Transverse colon (tissue), 4 donors: ENCODE data around the gene KSR1. TPM values are rescaled to one million over a fixed set of nuclear protein-coding genes. Genes with fewer than 3 reads are reported as not detected.

Experiments used
- DNase-seq: peaks from one replicate; pipeline ENCODE4 v3.0.0-alpha.2; 2019
- H3K27ac ChIP-seq, 4 donors: fragments of 200-600 bp; sonication (generic); 2 replicates each; pipeline ENCODE4 v1.5.1; 2016 to 2018; ENCODE audit warnings: inconsistent platforms in 4 of 4
- H3K27me3 ChIP-seq: fragments of 200-600 bp; sonication (generic); 2 replicates; pipeline ENCODE4 v1.5.1; 2017; ENCODE audit warnings: inconsistent platforms
- H3K36me3 ChIP-seq, 4 donors: fragments of 200-600 bp; sonication (generic); 2 replicates each; pipeline ENCODE4 v1.5.1; 2017 to 2019; ENCODE audit warnings: inconsistent platforms in 4 of 4
- H3K4me1 ChIP-seq, 4 donors: fragments of 200-600 bp; sonication (generic); 2 replicates each; pipeline ENCODE4 v1.5.1; 2017 to 2020; ENCODE audit warnings: inconsistent platforms in 4 of 4
- H3K4me3 ChIP-seq, 4 donors: fragments of 200-600 bp; sonication (generic); 1 replicate in 1 of 4; 2 replicates in 3 of 4; pipeline versions ENCODE4 v1.5.1 to v1.6.1; 2017 to 2019; ENCODE audit warnings: inconsistent platforms in 4 of 4
- H3K9me3 ChIP-seq, 2 donors: fragments of 200-600 bp; sonication (generic); 2 replicates each; pipeline ENCODE4 v1.5.1; 2017 to 2019; ENCODE audit warnings: inconsistent platforms in 2 of 2
- CTCF ChIP-seq, 5 experiments: fragments of 200-600 bp in 3 of 5; fragments of 450-650 bp in 2 of 5; sonication (generic) in 3 of 5; IDR thresholded peaks; 1 replicate in 2 of 5; 2 replicates in 3 of 5; pipeline ENCODE4 v1.5.1; 2016 to 2017; ENCODE audit warnings: antibody characterized with exemption in 5 of 5, inconsistent platforms in 3 of 5, mild to moderate bottlenecking in 2 of 5, moderate library complexity in 1 of 5
- EP300 ChIP-seq: sonication (generic); formaldehyde crosslinking; IDR thresholded peaks from one replicate; pipeline ENCODE4 v1.6.1; 2017; ENCODE audit warnings: antibody characterized with exemption, low read depth
- POLR2A ChIP-seq: fragments of 450-650 bp; IDR thresholded peaks from one replicate; pipeline ENCODE4 v1.6.1; 2016; ENCODE audit warnings: antibody characterized with exemption, mild to moderate bottlenecking, moderate library complexity
- POLR2AphosphoS5 ChIP-seq, 3 donors: sonication (generic); formaldehyde crosslinking; IDR thresholded peaks; one replicate each; pipeline ENCODE4 v1.6.1; 2016; ENCODE audit warnings: antibody characterized with exemption in 3 of 3
- WGBS, 2 donors: methylation state at CpG; one replicate each; pipeline ENCODE4 v1.1.5; 2018; ENCODE audit warnings: low coverage in 1 of 2; 5-methylcytosine and 5-hydroxymethylcytosine counted together
- in situ Hi-C, 4 donors: fragments of 200-750 bp; cut with MboI; loops; one replicate each; pipeline versions ENCODE4 v1.15.0 to v1.15.1; 2017; ENCODE audit warnings: low sequenced_read_pairs in 3 of 4, low pct_ligation_motif_present in 1 of 4, low pct_unique_long_range_greater_than_20kb in 1 of 4
- intact Hi-C: fragments of 100-400 bp; cut with DNase I; formaldehyde crosslinking; loops from one replicate; pipeline ENCODE4 v1.15.1; 2023; ENCODE audit warnings: low total_unique reads
- total RNA-seq, 4 donors: library from RNA; depleted of rRNA; stranded (reverse); fragments of >200 nt; gene quantifications; one replicate each; pipeline ENCODE4 v1.1.0, GENCODE V29; 2016

KSR1 gene
- total RNA-seq, 4 donors from 2014 or later = 8.2 to 55.7 (median 30.9) TPM

GRCh38 chr17:27555339-27555738 lies 99.1 kb downstream of the KSR1 start:
- 66 to 75% methylated on average over 5 of the region's 5 CpGs for WGBS, 2 donors
- H3K9me3 ChIP-seq = no peaks in the 10 kb centered on the region
- H3K36me3 ChIP-seq = no peaks in the 10 kb centered on the region
- H3K27me3 ChIP-seq = no peaks in the 10 kb centered on the region
- H3K4me1 ChIP-seq = peaks cover 8 to 45% (median 30%) of the 10 kb centered on the region in 4 donors
- intact Hi-C loops (no loop called here), in situ Hi-C loops (no loop called here)
- no peak for TF ChIP-seq POLR2AphosphoS5 (IDR thresholded peaks at IDR 0.05)
- TF ChIP-seq POLR2A = no peak
- TF ChIP-seq CTCF (IDR thresholded peaks at IDR 0.05) = no peak
- TF ChIP-seq EP300 = no peak
- DNase-seq = no peak
- H3K27ac ChIP-seq = no peak overlapping the region
- no peak overlapping the region for H3K4me3 ChIP-seq

- H3K9me3 ChIP-seq = no peaks in the 10 kb centered on the region
- in situ Hi-C loops (no loop called here), intact Hi-C loops (no loop called here)
- no peaks in the 10 kb centered on the region for H3K36me3 ChIP-seq
- 81 to 89% methylated on average over 5 of the region's 5 CpGs for WGBS, 2 donors
- no peak overlapping the region for H3K4me3 ChIP-seq
- peaks cover 8 to 33% (median 26%) of the 10 kb centered on the region in 4 donors for H3K4me1 ChIP-seq
- no peaks in the 10 kb centered on the region for H3K27me3 ChIP-seq
- H3K27ac ChIP-seq = no peak overlapping the region
- TF ChIP-seq POLR2A (no peak), EP300 (no peak), POLR2AphosphoS5 (IDR thresholded peaks at IDR 0.05) (no peak), CTCF (IDR thresholded peaks at IDR 0.05) (no peak)
- no peak for DNase-seq
Observed at GRCh38 chr17:27558341-27558740, 102.1 kb downstream of the KSR1 start.

GRCh38 chr17:27558842-27559505 lies 102.7 kb downstream of the KSR1 start:
- peak; percentile 51 for DNase-seq
- no peaks in the 10 kb centered on the region for H3K36me3 ChIP-seq
- H3K4me1 ChIP-seq = peaks cover 8 to 27% (median 23%) of the 10 kb centered on the region in 4 donors
- H3K4me3 ChIP-seq = peak overlapping the region in 1 of 4 donors; percentile 5
- H3K27ac ChIP-seq = peak overlapping the region; percentile 47 to 58 (median 51)
- H3K9me3 ChIP-seq = no peaks in the 10 kb centered on the region
- TF ChIP-seq EP300 (no peak), POLR2A (no peak), CTCF (IDR thresholded peaks at IDR 0.05) (no peak), POLR2AphosphoS5 (IDR thresholded peaks at IDR 0.05) (no peak)
- intact Hi-C loops (no loop called here), in situ Hi-C loops (no loop called here)
- WGBS, 2 donors = 60 to 64% methylated on average over 2 to 12 of the region's 12 CpGs
- no peaks in the 10 kb centered on the region for H3K27me3 ChIP-seq

GRCh38 chr17:27559506-27560481 lies 103.5 kb downstream of the KSR1 start:
- no peaks in the 10 kb centered on the region for H3K36me3 ChIP-seq
- in situ Hi-C loops (loop anchor here in 1 of 4 donors (10.0 kb wide), 1 partner anchor 55 kb away; no protein-coding TSS in a partner anchor), intact Hi-C loops (no loop called here)
- no peaks in the 10 kb centered on the region for H3K27me3 ChIP-seq
- peak; percentile 39 for DNase-seq
- peaks cover 8 to 24% (median 23%) of the 10 kb centered on the region in 4 donors for H3K4me1 ChIP-seq
- WGBS, 2 donors = 39 to 54% methylated on average over 14 to 22 of the region's 22 CpGs
- no peak for TF ChIP-seq EP300
- peak in 1 of 3 donors; percentile 49 for TF ChIP-seq POLR2AphosphoS5 (IDR thresholded peaks at IDR 0.05)
- TF ChIP-seq CTCF (IDR thresholded peaks at IDR 0.05) = peak in 1 of 5 experiments; percentile 10
- peak overlapping the region; percentile 47 to 58 (median 51) for H3K27ac ChIP-seq
- H3K9me3 ChIP-seq = no peaks in the 10 kb centered on the region
- H3K4me3 ChIP-seq = peak overlapping the region in 1 of 4 donors; percentile 5
